Upper lobe of left lung (tissue), 6 donors: ENCODE results near the gene SEMA4C. TPM values are rescaled to one million over a fixed set of nuclear protein-coding genes. Genes with fewer than 3 reads are reported as not detected.

Experiments used
- ATAC-seq, 2 donors: fragments of 200-7000 bp; cut with Tn5 transposase; one replicate each; pipeline ENCODE4 v1.9.1; 2022; ENCODE audit warnings: mild to moderate bottlenecking in 2 of 2, moderate library complexity in 2 of 2; ENCODE audit not compliant: low FRiP score in 2 of 2
- DNase-seq, 2 donors: peaks; one replicate each; pipeline ENCODE4 v3.0.0-alpha.2; 2019 to 2020
- H3K27ac ChIP-seq, 4 donors: fragments of 200-600 bp; sonication (generic); one replicate each; pipeline ENCODE4 v1.5.1; 2016 to 2019
- H3K27me3 ChIP-seq, 4 donors: fragments of 200-600 bp; sonication (generic); one replicate each; pipeline ENCODE4 v1.5.1; 2017 to 2019
- H3K36me3 ChIP-seq, 4 donors: fragments of 200-600 bp; sonication (generic); one replicate each; pipeline ENCODE4 v1.5.1; 2016 to 2019
- H3K4me1 ChIP-seq, 4 donors: fragments of 200-600 bp; sonication (generic); one replicate each; pipeline ENCODE4 v1.5.1; 2018 to 2019
- H3K4me3 ChIP-seq, 4 donors: fragments of 200-600 bp; sonication (generic); one replicate each; pipeline ENCODE4 v1.5.1; 2017 to 2019; ENCODE audit warnings: mild to moderate bottlenecking in 2 of 4, moderate library complexity in 1 of 4
- H3K9me3 ChIP-seq, 4 donors: fragments of 200-600 bp; sonication (generic); one replicate each; pipeline ENCODE4 v1.5.1; 2018 to 2019
- CTCF ChIP-seq, 6 experiments: fragments of 450-650 bp in 4 of 6; fragments of 200-600 bp in 2 of 6; sonication (generic) in 2 of 6; IDR thresholded peaks; one replicate each; pipeline ENCODE4 v1.5.1; 2016 to 2019; ENCODE audit warnings: antibody characterized with exemption in 6 of 6
- EP300 ChIP-seq, 4 donors: sonication (generic); formaldehyde crosslinking; IDR thresholded peaks; one replicate each; pipeline ENCODE4 v1.5.1; 2017; ENCODE audit warnings: antibody characterized with exemption in 4 of 4, control low read depth in 2 of 4
- POLR2A ChIP-seq, 4 donors: fragments of 450-650 bp; IDR thresholded peaks; one replicate each; pipeline ENCODE4 v1.5.1; 2016 to 2017; ENCODE audit warnings: antibody characterized with exemption in 4 of 4, mild to moderate bottlenecking in 2 of 4
- POLR2AphosphoS5 ChIP-seq, 2 donors: sonication (generic); formaldehyde crosslinking; IDR thresholded peaks; one replicate each; pipeline ENCODE4 v1.5.1; 2017; ENCODE audit warnings: antibody characterized with exemption in 2 of 2
- WGBS, 2 donors: methylation state at CpG; one replicate each; pipeline ENCODE4 v1.1.5; 2017 to 2018; 5-methylcytosine and 5-hydroxymethylcytosine counted together
- total RNA-seq, 6 donors: library from RNA; depleted of rRNA in 4 of 6; stranded (reverse); fragments of >200 nt in 4 of 6; gene quantifications; one replicate each; pipeline versions ENCODE4 v1.1.0 to v1.2.1, GENCODE V29; 2016 to 2021
- donor health status: DM: no; HTN: no; CAD: no; lungs with moderate emphysema.
- donor health status: DM: no; HTN: yes; CAD: no; lungs with severe emphysema.

SEMA4C gene
- total RNA-seq, 6 donors from 2014 or later: 14.0 to 43.6 (median 24.2) TPM

- ATAC-seq (no peak), DNase-seq (no peak)
- Histone ChIP-seq H3K27ac (no peak overlapping the region), H3K4me1 (peaks cover 2 to 16% (median 6%) of the 10 kb centered on the region in 4 donors), H3K36me3 (peaks cover 0 to 23% (median 3%) of the 10 kb centered on the region in 4 donors), H3K27me3 (no peaks in the 10 kb centered on the region), H3K9me3 (no peaks in the 10 kb centered on the region), H3K4me3 (no peak overlapping the region)
- TF ChIP-seq CTCF (IDR thresholded peaks at IDR 0.05): no peak
- no peak for TF ChIP-seq POLR2A (IDR thresholded peaks at IDR 0.05)
- no peak for TF ChIP-seq EP300 (IDR thresholded peaks at IDR 0.05)
- no peak for TF ChIP-seq POLR2AphosphoS5 (IDR thresholded peaks at IDR 0.05)
- 88% methylated on average over 12 of the region's 12 CpGs for WGBS, 2 donors
Observed at GRCh38 chr2:96809951-96810782, 59.7 kb downstream of the SEMA4C start.

Other genes starting within 250 kb of the SEMA4C start
- gene KANSL3, start 231.8 kb downstream of the SEMA4C start, total RNA-seq: 100 to 1,000 TPM in 1 of 6 donors, 10 to 100 TPM in 5; 41.3 to 133 (median 53.0) TPM
- gene FER1L5, start 227.3 kb downstream of the SEMA4C start, total RNA-seq: 1 to 10 TPM in 1 of 6 donors, under 1 TPM in 5; 0.15 to 5.2 (median 0.43) TPM
- gene LMAN2L, start 130.0 kb downstream of the SEMA4C start, total RNA-seq: 10 to 100 TPM; 11.5 to 18.9 (median 15.2) TPM
- gene CNNM4, start 109.2 kb downstream of the SEMA4C start, total RNA-seq: 10 to 100 TPM; 12.8 to 26.9 (median 22.1) TPM
- gene CNNM3, start 53.8 kb downstream of the SEMA4C start, total RNA-seq: 10 to 100 TPM; 17.2 to 52.4 (median 26.5) TPM
- gene ANKRD23, start 26.1 kb downstream of the SEMA4C start, total RNA-seq: 10 to 100 TPM in 2 of 6 donors, 1 to 10 TPM in 4; 2.0 to 27.2 (median 2.8) TPM
- gene ANKRD39, start 12.1 kb downstream of the SEMA4C start, total RNA-seq: 10 to 100 TPM in 3 of 6 donors, 1 to 10 TPM in 3; 7.1 to 13.6 (median 11.3) TPM
- gene FAM178B, start 116.5 kb upstream of the SEMA4C start, total RNA-seq: 1 to 10 TPM in 1 of 6 donors, under 1 TPM in 1, not detected in 4; 0.92 to 1.3 TPM
- gene FAHD2B, start 224.8 kb upstream of the SEMA4C start, total RNA-seq: 10 to 100 TPM in 2 of 6 donors, 1 to 10 TPM in 4; 4.1 to 16.9 (median 8.9) TPM
- gene ANKRD36, start 243.1 kb upstream of the SEMA4C start, total RNA-seq: 10 to 100 TPM; 13.9 to 87.0 (median 33.9) TPM